ENCODE data around the gene FOLR3. TPM values are rescaled to one million over a fixed set of nuclear protein-coding genes. Genes with fewer than 3 reads are reported as not detected.

The FOLR3 gene
- total RNA-seq, 1 experiment from 2014 or later: not detected

DNA sequence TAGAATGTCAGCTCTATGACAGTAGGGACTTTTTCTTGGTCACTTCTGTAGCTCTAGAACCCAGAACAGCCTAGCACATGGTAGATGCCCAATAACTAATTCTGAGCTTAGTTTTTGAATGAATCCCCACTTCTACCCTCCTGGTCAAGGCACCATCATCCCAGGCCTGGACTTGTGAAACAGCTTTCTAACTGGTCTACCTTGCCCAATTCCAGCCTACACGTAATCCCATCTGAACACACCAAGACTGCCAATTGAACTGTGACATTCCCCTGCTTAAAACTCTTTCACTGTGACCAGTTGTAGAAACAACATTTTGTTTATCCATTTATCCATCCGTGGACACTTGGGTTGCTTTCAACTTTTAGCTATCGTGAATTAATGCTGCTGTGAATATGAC, 6.1 kb upstream of the FOLR3 start (continued):
- TF ChIP-seq NFATC4 (CRISPR knock-in tag; IDR thresholded peaks at IDR 0.05): no peak

DNA sequence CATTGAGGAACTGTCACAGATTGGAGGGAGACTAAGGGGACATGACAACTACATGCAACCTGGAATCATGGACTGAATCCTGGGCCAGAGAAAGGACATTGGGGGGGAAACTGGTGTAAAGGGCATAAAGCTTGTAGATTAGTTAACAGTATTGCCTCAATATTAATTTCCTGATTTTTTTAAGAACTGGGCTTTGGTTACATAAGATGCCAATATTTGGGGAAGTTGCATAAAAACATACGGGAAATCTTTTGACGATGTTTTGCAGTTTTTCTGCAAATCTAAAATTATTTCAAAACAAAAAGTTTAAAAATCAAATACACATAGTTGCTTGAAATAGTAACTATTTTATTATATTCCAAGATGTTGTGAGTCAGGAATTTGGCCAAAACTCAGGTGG, 2.9 kb upstream of the FOLR3 start:
- Mint-ChIP-seq H3K9me3 (peaks cover 27% of the 10 kb centered on the region), H3K4me1 (no peaks in the 10 kb centered on the region), H3K27ac (no peak overlapping the region), H3K27me3 (ENCODE audit: low read depth) (peaks cover 53% of the 10 kb centered on the region), H3K36me3 (peaks cover 18% of the 10 kb centered on the region), H3K4me3 (no peak overlapping the region)
- TF ChIP-seq, protein P1, sequence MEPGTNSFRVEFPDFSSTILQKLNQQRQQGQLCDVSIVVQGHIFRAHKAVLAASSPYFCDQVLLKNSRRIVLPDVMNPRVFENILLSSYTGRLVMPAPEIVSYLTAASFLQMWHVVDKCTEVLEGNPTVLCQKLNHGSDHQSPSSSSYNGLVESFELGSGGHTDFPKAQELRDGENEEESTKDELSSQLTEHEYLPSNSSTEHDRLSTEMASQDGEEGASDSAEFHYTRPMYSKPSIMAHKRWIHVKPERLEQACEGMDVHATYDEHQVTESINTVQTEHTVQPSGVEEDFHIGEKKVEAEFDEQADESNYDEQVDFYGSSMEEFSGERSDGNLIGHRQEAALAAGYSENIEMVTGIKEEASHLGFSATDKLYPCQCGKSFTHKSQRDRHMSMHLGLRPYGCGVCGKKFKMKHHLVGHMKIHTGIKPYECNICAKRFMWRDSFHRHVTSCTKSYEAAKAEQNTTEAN (CRISPR knock-in tag; IDR thresholded peaks at IDR 0.05): no peak
- TF ChIP-seq, protein P2, sequence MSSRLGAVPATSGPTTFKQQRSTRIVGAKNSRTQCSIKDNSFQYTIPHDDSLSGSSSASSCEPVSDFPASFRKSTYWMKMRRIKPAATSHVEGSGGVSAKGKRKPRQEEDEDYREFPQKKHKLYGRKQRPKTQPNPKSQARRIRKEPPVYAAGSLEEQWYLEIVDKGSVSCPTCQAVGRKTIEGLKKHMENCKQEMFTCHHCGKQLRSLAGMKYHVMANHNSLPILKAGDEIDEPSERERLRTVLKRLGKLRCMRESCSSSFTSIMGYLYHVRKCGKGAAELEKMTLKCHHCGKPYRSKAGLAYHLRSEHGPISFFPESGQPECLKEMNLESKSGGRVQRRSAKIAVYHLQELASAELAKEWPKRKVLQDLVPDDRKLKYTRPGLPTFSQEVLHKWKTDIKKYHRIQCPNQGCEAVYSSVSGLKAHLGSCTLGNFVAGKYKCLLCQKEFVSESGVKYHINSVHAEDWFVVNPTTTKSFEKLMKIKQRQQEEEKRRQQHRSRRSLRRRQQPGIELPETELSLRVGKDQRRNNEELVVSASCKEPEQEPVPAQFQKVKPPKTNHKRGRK (CRISPR knock-in tag; IDR thresholded peaks at IDR 0.05; ENCODE audit: borderline replicate concordance): no peak
- TF ChIP-seq ZNF121 (CRISPR knock-in tag; IDR thresholded peaks at IDR 0.05): no peak
- TF ChIP-seq TCF7 (CRISPR knock-in tag; IDR thresholded peaks at IDR 0.05; ENCODE audit: low read depth): no peak
- TF ChIP-seq, protein P3, sequence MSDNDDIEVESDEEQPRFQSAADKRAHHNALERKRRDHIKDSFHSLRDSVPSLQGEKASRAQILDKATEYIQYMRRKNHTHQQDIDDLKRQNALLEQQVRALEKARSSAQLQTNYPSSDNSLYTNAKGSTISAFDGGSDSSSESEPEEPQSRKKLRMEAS (CRISPR knock-in tag; IDR thresholded peaks at IDR 0.05): no peak
- TF ChIP-seq ZBTB21 (CRISPR knock-in tag; IDR thresholded peaks at IDR 0.05; ENCODE audit: borderline replicate concordance): no peak
- TF ChIP-seq, protein P4, sequence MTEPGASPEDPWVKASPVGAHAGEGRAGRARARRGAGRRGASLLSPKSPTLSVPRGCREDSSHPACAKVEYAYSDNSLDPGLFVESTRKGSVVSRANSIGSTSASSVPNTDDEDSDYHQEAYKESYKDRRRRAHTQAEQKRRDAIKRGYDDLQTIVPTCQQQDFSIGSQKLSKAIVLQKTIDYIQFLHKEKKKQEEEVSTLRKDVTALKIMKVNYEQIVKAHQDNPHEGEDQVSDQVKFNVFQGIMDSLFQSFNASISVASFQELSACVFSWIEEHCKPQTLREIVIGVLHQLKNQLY (CRISPR knock-in tag; IDR thresholded peaks at IDR 0.05): no peak
- TF ChIP-seq, protein P5, sequence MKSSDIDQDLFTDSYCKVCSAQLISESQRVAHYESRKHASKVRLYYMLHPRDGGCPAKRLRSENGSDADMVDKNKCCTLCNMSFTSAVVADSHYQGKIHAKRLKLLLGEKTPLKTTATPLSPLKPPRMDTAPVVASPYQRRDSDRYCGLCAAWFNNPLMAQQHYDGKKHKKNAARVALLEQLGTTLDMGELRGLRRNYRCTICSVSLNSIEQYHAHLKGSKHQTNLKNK (CRISPR knock-in tag; IDR thresholded peaks at IDR 0.05): no peak
- TF ChIP-seq, protein P6, sequence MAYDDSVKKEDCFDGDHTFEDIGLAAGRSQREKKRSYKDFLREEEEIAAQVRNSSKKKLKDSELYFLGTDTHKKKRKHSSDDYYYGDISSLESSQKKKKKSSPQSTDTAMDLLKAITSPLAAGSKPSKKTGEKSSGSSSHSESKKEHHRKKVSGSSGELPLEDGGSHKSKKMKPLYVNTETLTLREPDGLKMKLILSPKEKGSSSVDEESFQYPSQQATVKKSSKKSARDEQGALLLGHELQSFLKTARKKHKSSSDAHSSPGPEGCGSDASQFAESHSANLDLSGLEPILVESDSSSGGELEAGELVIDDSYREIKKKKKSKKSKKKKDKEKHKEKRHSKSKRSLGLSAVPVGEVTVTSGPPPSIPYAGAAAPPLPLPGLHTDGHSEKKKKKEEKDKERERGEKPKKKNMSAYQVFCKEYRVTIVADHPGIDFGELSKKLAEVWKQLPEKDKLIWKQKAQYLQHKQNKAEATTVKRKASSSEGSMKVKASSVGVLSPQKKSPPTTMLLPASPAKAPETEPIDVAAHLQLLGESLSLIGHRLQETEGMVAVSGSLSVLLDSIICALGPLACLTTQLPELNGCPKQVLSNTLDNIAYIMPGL (CRISPR knock-in tag; IDR thresholded peaks at IDR 0.05): no peak
- TF ChIP-seq RORB (CRISPR knock-in tag; IDR thresholded peaks at IDR 0.05): no peak
- TF ChIP-seq, protein P7, sequence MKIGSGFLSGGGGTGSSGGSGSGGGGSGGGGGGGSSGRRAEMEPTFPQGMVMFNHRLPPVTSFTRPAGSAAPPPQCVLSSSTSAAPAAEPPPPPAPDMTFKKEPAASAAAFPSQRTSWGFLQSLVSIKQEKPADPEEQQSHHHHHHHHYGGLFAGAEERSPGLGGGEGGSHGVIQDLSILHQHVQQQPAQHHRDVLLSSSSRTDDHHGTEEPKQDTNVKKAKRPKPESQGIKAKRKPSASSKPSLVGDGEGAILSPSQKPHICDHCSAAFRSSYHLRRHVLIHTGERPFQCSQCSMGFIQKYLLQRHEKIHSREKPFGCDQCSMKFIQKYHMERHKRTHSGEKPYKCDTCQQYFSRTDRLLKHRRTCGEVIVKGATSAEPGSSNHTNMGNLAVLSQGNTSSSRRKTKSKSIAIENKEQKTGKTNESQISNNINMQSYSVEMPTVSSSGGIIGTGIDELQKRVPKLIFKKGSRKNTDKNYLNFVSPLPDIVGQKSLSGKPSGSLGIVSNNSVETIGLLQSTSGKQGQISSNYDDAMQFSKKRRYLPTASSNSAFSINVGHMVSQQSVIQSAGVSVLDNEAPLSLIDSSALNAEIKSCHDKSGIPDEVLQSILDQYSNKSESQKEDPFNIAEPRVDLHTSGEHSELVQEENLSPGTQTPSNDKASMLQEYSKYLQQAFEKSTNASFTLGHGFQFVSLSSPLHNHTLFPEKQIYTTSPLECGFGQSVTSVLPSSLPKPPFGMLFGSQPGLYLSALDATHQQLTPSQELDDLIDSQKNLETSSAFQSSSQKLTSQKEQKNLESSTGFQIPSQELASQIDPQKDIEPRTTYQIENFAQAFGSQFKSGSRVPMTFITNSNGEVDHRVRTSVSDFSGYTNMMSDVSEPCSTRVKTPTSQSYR (CRISPR knock-in tag; IDR thresholded peaks at IDR 0.05): no peak
- TF ChIP-seq, protein P8, sequence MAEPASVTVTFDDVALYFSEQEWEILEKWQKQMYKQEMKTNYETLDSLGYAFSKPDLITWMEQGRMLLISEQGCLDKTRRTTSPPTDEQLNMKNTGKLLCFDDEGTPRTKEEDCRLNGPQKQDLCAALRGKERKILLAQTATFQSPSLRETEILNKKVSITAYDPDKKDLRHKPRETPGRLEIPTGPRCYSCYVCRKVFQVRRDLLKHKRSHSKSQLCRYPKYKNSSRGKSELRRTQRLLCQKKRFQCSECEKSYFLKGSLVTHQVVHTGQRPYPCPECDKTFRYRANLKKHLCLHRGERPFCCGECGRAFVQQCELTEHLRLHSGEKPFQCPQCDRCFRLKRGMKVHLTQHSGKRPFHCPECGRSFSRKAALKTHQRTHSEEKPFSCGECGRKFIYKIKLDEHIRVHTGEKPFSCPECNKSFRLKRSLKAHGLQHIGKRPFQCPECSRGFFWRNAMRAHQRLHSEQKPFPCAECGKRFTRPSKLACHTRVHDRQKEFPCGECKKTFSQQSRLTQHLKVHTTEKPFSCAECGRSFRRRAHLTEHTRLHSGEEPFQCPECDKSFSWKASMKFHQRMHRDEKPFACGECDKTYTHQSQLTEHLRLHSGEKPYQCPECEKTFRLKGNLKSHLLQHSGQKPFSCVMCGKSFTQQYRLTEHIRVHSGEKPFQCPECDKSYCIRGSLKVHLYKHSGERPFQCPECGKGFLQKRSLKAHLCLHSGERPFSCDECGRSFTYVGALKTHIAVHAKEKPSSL (CRISPR knock-in tag; conservative IDR thresholded peaks at IDR 0.05): no peak
- TF ChIP-seq, protein P9, sequence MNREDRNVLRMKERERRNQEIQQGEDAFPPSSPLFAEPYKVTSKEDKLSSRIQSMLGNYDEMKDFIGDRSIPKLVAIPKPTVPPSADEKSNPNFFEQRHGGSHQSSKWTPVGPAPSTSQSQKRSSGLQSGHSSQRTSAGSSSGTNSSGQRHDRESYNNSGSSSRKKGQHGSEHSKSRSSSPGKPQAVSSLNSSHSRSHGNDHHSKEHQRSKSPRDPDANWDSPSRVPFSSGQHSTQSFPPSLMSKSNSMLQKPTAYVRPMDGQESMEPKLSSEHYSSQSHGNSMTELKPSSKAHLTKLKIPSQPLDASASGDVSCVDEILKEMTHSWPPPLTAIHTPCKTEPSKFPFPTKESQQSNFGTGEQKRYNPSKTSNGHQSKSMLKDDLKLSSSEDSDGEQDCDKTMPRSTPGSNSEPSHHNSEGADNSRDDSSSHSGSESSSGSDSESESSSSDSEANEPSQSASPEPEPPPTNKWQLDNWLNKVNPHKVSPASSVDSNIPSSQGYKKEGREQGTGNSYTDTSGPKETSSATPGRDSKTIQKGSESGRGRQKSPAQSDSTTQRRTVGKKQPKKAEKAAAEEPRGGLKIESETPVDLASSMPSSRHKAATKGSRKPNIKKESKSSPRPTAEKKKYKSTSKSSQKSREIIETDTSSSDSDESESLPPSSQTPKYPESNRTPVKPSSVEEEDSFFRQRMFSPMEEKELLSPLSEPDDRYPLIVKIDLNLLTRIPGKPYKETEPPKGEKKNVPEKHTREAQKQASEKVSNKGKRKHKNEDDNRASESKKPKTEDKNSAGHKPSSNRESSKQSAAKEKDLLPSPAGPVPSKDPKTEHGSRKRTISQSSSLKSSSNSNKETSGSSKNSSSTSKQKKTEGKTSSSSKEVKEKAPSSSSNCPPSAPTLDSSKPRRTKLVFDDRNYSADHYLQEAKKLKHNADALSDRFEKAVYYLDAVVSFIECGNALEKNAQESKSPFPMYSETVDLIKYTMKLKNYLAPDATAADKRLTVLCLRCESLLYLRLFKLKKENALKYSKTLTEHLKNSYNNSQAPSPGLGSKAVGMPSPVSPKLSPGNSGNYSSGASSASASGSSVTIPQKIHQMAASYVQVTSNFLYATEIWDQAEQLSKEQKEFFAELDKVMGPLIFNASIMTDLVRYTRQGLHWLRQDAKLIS (CRISPR knock-in tag; IDR thresholded peaks at IDR 0.05; ENCODE audit: borderline replicate concordance): no peak
- ChIA-PET POLR2A (no interaction called here), CTCF (no interaction called here)
- no peak for ATAC-seq
- DNase-seq (ENCODE audit: low spot score): no peak

All from WTC11 (cell line).